Ammon's horn (tissue), 1 donor: ENCODE data around the gene EFNA5.
A peak's percentile ranks its signal among the peaks of the same experiment; 100 is the strongest.

Experiments used
- DNase-seq: peaks from one replicate; pipeline ENCODE4 v3.0.0-alpha.2; 2016; ENCODE audit warnings: low spot score

The EFNA5 gene

GRCh38 chr5:107602896-107603295 is 67.8 kb downstream of the EFNA5 start:
- DNase-seq, result no peak

- no peak for DNase-seq
These were observed 69.7 kb downstream of the EFNA5 start for GRCh38 chr5:107601076-107601475.

GRCh38 chr5:107598958-107599357 is 71.8 kb downstream of the EFNA5 start:
- DNase-seq, result no peak

GRCh38 chr5:107597803-107598202 is 72.9 kb downstream of the EFNA5 start:
- DNase-seq, result no peak

GRCh38 chr5:107597247-107597646 is 73.5 kb downstream of the EFNA5 start:
- DNase-seq, result no peak

GRCh38 chr5:107594253-107595045 is 76.3 kb downstream of the EFNA5 start:
- DNase-seq, result no peak

- no peak for DNase-seq
These were observed 77.7 kb downstream of the EFNA5 start for GRCh38 chr5:107593009-107593408.

GRCh38 chr5:107592515-107592914 is 78.2 kb downstream of the EFNA5 start:
- DNase-seq, result no peak

- no peak for DNase-seq
These were observed 80.1 kb downstream of the EFNA5 start for GRCh38 chr5:107590686-107591085.

GRCh38 chr5:107589520-107590193 is 81.1 kb downstream of the EFNA5 start:
- no peak for DNase-seq

- DNase-seq, result no peak
These were observed 88.1 kb downstream of the EFNA5 start for GRCh38 chr5:107582625-107583024.

GRCh38 chr5:107580889-107581820 is 89.6 kb downstream of the EFNA5 start:
- DNase-seq, result no peak

GRCh38 chr5:107578051-107578635 is 92.6 kb downstream of the EFNA5 start:
- DNase-seq, result no peak

GRCh38 chr5:107577394-107577950 is 93.3 kb downstream of the EFNA5 start:
- no peak for DNase-seq

GRCh38 chr5:107576736-107577393 is 93.9 kb downstream of the EFNA5 start:
- no peak for DNase-seq

- no peak for DNase-seq
These were observed 94.6 kb downstream of the EFNA5 start for GRCh38 chr5:107576155-107576554.

GRCh38 chr5:107574287-107574686 is 96.5 kb downstream of the EFNA5 start:
- DNase-seq, result no peak

- no peak for DNase-seq
These were observed 97.9 kb downstream of the EFNA5 start for GRCh38 chr5:107572715-107573368.

- peak; percentile 94 for DNase-seq
These were observed 98.9 kb downstream of the EFNA5 start for GRCh38 chr5:107571621-107572536.
